Hypothalamus (tissue), 51 donors: ENCODE data around the gene IL6R.
A peak's percentile ranks its signal among the peaks of the same experiment; 100 is the strongest.
"Not testable (repeated sequence)": the region's sequence is repeated elsewhere in the genome, so short reads cannot be mapped to it uniquely, and the experiment has no call there.

Experiments used
- DNase-seq, 51 donors: peaks; one replicate each; lab custom pipeline; 2025; lab: John Stamatoyannopoulos, UW

Gene IL6R

DNA sequence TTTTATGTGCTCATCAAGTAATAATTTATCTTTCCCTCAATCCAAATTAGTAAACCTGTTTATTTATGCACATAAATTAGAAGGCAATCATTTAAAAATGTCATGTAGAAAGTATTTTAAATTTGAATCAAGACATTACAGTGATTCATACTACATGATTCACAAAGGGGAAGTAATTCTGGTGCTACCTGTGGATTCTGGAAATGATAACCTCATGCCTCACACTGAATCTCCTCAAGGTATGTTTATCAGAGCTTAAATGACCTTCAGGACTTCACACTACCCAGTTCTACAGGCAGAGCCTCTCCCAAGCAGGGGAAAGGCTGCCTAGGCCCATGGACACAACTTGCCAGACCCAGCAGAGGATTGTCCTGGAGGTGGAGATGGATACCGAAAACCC lies 71.6 kb downstream of the IL6R start:
- DNase-seq, result no peak

DNA sequence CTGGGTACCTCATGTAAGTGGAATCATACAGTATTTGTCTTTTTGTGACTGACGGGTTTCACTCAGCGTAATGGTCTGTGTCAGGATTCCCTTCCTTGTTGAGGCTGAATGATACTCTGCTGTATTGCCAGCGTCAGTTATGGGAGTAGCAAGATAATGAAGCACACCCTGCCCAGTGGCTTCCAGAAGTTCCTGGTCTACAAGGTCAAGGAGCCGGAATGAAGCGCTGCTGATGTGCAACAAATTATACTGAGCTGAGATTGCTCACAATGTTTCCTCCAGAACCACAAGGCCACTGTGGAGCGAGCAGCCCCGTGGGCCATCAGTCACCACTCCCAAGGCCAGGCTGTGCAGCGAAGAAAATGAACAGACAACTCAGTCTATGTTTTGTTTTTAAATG lies 72.9 kb downstream of the IL6R start:
- no peak for DNase-seq

DNA sequence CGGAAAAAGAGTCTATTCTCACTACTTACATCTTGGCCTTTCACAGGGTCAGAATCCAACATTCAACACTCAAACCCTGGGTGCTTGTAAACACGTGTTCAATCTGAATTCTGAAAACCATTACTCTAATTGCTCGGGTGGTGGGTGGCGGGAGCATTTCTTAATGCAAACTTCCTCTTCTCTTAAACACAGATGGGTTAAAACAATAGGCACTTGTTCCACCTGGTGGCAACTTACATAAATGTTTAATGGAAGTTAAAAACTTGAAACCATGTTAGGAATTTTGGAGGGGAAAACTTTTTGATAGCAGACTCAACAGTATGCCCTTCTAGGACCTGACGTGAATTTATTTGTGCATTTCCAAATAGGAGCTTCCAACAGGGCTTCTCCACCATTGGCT lies 73.5 kb downstream of the IL6R start:
- DNase-seq, result no peak

DNA sequence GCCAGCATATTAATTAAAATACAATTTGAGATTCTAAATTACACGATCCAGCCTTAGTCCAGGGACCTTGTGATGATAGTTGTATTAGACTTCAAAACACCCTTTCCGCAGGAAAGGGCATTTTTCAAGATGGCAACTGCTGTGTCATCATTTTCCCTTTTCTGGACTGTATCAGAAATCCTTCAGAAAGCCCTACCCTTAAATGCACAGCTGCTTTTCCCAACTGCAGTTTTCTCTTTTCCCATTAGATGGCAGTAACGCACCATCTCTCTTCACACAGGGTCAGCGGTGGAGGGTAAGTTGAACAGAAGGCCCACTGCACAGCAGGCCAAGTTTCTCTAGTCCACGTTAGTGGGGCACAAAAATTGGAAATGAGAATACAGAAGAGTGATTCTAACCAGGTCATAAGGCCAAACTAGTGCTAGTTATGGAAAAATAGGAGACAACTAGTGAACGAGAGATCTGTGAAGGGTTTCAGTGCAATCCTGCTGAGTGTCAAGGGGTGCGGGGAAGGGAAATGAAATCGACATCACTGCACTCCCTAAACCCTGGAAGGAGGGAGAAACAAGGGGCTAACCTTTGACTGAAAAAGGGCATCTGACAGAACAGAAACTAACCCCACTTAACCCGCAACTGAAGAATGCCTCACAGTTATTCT lies 74.8 kb downstream of the IL6R start:
- DNase-seq, result peak in 39 of 51 donors; percentile 10 to 91 (median 41)

DNA sequence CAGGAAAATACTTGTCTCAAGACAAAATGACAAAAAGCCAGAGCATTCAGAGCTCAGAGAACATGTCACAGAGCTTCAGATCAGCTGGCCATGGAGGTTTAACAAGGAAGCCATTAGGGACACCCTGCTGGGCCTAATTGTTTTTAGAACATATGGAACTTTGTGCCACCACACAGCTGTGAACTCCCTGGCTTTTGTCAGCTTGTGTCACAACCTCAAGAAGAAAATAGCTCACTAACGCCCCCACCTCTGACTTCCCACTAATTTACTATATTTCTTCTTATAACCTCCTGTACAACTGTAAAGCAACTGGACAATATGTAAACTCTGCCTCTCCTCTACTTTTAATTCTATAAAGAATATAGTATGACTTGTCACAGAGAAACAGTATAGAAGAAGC lies 75.9 kb downstream of the IL6R start:
- no peak for DNase-seq

DNA sequence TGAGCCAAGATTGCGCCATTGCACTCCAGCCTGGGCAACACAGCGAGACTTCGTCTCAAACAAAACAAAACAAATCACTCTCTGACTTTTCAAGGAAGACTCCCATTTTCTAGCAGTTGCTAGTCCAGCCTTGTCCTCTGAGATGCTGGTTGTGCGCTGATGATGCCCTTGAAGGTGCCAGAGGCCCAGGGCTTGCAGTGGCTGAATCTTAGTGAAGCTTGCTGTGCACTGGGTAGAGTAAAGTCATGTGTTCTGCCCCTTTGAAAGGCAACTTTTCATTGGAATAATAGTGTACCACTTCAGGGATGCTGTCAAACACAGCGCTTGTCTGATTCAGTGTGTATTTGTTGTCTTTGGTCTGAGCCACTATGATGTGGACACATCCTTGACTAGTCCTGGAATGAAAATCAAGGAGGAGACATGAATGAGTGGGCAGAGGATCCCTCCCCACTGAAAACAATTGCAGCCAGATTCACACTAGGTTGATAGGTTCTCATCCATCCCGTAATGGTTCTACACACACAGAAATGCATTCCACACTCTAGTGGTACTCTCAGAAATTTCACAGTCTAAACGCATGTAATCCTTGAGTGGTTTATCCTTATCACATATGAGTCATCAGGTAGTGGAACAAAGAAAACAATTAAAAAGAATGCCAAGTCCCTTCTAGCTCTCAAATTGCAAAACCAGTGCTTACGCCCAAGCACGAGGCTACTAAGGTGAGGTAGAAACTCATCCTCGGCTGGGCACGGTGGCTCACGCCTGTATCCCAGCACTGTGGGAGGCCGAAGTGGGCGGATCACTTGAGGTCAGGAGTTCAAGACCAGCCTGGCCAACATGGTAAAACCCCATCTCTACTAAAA lies 79.0 kb downstream of the IL6R start:
- DNase-seq, result no peak

DNA sequence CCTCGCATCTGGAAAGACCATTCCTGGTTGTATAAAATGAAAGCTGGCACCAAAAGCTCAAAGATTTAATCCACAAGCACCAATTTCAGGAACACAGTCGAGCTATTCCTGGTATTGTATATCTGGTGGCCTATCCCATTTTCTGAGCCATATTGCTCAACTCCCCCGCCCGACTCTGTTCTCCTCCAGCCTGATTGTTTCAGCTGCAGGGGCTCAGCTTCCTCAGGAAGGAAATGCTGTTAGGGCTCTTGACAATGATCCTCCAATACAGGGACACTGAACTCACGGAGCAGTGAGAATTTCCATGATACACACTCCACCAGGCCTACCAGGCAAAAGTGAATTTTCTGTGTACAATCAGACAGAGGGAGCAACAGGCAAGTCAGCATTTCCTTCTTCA lies 80.0 kb downstream of the IL6R start:
- DNase-seq, result no peak

DNA sequence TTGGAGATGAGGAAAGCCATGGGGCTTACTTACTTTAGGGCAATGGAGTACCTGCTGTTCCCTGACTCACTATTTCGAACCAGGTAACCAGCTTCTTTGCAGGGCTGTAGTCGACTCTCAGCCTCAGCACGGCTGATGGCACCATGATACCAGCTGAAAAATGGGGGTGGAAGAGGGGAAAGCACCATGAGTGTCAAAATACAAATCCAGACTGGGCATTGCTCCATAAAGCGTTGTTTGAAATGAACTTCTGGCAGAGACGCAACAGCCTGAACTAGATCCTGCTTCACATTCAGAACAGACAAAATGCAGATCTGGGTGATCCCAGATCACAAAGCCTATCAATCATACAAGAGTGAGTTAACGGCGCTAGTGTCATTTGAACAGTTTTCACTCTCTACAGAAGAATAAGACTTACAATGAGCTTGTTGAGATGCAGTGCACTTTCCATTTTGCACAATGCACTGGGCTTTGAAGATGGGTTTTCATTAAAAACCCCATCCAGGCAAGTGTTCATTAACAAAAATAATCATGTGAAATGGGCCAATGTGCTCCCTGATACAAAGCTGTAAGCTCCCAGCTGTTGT lies 80.9 kb downstream of the IL6R start:
- DNase-seq, result no peak

DNA sequence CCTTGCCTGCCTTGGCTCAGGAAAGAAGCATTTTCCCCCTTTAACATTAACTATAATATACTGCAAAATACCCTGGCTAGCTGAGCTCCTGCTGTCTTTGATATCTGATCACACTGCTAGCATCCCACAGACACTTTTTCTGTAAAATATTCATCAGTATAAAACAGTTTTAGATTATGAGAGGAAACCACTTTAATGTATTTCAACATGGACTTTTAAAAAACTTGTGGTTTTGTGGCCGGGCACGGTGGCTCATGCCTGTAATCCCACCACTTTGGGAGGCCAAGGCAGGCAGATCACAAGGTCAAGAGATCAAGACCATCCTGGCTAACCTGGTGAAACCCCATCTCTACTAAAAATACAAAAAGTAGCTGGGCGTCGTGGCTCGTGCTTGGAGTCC lies 81.6 kb downstream of the IL6R start:
- DNase-seq, result not testable (repeated sequence)

DNA sequence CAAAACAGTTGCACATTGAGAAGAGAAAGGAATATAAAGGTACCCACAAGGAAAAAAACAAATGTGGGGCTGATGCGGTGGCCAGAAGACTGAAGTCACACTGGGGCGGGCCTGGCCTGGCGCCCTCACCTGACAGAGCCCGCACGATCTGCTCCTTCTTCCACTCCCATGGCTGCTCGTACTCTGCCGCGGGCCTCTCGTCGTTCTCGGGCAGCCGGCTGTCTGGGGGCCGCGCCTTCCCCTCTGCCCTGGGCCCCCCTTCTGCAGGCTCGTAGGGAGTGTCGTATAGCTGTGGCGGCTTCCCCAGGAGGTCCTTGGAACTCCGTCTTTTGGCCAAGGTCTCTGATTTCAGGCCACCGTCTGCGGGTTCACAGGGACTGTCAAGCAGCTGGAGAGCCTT lies 83.8 kb downstream of the IL6R start:
- no peak for DNase-seq

DNA sequence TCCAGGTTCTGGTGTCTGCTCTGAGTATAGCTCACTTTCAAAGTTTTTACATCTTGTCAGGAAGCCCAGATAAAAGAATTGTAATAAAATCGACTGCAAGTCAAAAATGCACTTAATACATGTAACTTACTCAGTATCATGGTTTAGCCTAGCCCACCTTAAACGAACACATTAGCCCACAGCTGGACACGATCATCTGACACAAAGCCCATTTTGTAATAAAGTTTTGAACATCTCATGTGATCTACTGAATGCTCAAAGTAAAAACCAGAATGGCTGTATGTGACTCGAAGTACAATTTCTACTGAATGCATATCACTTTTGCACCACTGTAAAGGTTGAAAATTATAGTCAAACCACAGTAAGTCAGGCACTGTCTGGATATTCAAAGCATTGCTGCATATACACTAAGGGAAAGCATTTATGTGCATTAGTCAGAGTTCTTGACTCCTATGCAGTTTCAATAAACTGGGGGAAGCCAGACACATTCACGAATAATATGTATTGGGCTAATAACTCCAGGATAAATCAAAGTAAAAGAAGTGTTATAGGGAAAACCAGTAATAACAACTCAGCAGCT lies 84.6 kb downstream of the IL6R start:
- no peak for DNase-seq

DNA sequence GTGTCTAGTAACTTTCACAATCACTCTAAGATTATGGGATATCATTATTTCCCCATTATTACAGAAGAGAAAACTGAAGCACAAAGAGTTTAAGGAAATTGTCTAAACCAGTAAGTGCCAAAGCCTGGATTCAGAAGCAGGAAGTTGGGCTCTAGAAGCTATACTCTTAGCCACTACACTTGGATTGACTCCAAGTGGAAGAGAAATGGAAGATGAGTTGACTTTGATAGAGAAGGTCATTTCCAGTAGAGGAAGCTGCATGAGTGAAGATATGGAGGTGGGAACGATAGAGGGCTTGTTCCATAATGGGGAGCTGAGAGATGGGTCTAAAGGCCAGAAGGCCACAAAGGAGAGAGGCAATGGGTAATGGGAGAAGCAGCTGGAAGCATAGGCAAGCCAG lies 85.2 kb downstream of the IL6R start:
- no peak for DNase-seq

DNA sequence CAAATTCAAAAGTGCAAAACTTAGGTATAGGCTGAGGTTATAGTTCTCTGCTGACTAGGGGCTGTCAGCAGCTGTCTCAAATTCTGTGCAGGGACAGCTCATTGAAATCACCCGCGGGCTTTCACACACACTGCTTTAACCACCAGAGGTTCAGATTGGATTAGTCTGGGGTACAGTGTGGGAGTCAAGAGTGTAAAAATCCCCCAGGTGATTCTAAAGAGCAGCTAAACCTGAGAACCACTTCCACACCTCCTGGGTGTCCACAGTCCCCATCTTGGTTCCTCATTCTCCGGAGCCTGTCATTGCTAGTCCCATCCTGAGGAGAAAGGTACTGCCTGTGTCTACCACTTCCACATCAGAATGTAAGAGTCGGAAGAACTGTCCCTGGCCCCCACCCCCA lies 87.0 kb downstream of the IL6R start:
- DNase-seq, result no peak

DNA sequence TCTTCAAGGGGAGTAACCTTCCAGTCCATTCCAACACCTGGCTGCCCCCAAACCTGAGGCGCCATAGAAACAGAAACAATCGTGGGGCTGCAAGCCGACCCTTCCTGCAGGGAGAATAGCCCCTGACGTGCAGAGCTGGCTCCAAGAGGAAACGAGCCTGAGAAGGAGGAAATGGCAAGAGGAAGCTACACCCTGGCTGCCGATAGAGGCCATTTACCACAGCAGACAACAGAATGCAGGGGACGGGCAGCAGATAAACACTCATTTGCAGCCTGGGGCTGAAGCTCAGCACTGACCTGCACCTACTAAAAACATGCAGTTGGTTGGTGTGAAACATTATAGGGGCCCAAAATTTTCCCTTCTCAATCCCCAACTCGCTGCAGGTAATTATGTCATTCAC lies 88.1 kb downstream of the IL6R start:
- DNase-seq, result peak in 5 of 51 donors; percentile 5 to 25 (median 16)

DNA sequence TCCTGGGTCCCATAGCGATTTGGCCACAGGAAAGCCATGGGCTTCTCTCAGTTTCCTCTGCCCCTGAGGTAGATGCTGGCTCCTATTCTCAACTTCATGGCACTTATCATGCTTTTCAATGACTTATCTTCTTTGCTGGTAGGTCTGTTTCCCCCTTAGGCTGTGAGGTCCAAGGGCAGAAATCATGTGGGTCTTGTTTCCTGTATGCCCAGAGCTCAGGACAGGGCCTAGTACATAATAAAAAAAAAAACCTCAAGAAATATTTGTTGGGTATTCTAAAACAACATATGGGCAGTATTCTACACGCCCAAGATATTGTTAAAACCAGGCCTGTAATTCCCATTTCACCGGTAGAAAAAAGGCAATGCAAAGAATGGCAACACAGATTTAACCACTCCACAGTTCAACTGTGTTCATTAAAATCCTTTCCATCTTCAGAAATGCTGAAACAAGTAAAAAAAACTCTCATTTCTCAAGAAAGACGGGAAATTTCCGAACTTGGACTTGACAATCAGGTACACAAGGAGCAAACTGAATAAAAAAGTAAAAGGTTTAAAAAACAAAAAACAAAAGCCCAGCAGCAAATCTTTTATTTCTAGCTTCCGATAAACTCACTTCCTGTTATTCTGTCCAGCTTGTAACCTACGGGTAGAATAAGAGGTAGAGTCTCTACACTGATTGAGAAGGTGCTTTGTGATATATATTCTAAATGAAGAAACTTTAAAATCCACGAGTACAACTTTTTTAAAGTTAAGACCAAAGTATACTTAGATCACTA lies 90.5 kb downstream of the IL6R start:
- DNase-seq, result no peak

DNA sequence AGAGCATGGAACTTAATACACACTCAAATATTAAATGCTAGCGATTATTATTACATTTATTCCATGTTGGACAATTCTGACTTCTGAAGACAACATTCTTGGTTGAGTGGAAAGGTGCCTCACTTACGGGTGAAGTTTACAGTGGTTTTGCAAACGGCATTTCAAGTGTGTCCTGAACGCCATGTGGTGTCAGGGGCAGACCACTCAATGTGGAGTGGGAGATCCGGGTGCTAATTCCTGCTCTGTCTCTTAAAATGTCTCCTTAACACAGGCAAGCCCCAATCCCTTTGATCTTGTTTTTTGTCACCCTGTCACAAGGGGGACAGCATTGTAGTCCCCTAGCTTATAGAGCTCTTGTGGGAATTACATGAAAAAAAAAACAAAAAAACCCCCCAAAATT lies 91.2 kb downstream of the IL6R start:
- no peak for DNase-seq

DNA sequence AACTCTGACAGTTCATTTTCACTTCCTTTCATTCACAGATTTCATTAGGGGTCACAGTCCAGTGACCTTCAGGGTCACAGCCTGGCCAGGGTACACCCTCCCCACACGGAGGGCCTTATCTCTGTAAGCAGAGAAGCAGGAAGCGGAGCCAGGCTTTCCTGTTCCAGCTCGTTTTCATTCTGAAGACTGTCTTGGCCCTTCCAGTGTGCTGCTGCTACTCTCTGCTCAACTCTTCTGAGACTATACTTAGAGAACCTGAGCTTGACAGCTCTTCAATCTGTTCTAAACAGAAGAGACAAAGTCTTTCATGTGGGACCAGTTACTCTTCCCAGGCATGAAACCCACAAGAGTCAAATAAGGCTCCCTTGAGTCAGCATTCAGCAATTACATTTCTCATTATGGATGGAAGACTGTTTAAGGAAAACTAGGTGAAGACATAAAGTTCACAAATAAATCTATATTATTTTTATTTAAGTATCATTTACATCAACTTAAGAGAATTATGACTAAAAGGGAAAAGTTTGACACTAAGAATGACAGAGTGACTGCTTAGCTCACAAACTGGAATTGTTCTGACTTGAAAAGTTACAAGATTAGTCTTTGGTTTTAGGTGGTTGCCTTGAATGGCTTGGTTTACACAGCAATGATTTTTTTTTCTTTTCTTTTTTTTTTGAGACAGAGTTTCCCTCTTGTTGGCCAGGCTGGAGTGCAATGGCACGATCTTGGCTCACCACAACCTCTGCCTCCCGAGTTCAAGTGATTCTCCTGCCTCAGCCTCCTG lies 92.1 kb downstream of the IL6R start:
- DNase-seq, result no peak

DNA sequence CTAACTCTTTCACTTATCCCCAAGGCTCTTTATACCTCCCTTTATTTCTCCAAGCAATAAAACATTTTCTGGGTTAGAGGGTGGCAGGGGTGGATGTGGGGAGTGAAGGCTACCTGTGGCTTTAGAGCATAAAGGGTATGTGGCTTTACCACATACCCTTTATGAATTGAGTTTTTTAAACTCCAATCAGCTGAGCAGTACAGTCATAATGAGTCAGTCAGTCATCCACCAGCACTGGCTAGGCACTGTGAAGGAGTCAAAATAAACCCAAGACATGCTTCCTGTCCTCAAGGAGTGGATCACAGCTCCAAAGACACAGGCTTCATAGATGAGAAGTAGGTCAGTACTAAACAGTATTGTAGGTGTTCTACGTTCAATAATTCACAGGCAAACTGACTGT lies 94.3 kb downstream of the IL6R start:
- no peak for DNase-seq

DNA sequence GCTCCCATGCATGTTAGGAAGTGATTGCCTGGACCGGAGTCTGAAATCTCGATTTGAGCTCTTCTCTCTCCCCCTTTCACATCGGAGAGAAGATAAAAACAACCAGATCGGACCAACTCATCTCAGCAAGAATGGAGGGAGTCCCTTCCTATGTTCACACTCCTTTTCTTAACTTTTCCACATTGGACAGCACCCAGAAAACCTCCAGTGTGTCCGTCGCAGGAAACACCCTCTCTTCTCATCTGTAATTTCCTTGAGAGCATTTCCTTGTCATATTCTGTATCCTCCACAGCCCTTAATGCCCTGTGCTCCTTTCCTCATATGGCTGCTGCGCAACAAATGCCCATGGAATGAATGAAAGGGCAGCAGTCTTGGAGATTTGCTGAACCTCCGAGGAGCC lies 95.4 kb downstream of the IL6R start:
- DNase-seq, result no peak
